ENCODE data around the gene PDCD11. TPM values are rescaled to one million over a fixed set of nuclear protein-coding genes. Genes with fewer than 3 reads are reported as not detected.

PDCD11 gene
- total and polyA plus RNA-seq, 4 donors = 8.3 to 20.9 (median 9.8) TPM

DNA sequence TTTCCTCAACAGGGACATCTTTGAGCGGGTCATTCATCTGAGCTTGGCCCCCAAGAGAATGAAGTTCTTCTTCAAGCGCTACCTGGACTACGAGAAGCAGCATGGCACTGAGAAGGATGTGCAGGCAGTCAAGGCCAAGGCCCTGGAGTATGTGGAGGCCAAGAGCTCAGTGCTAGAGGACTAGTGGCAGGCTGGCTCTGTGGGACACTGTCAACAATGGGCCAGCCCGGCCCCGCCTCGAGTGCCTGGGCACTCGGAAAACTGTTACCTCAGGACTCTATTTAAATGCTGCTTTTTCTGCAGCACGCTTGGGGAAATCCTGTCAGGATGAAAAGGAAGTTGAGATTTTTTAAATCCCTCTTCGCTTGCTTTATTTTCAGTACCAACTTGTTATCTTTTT, 48.9 kb downstream of the PDCD11 start:
- Histone ChIP-seq H3K4me1 (ENCODE audit: control insufficient read depth in 4 of 4, insufficient read depth in 4 of 4, low read length in 3 of 4) (peaks cover 0 to 3% (median 0%) of the 10 kb centered on the region in 4 donors), H3K36me3 (ENCODE audit: control insufficient read depth in 4 of 4, insufficient read depth in 3 of 4, low read depth in 1 of 4, low read length in 3 of 4) (peaks cover 4 to 69% (median 37%) of the 10 kb centered on the region in 4 donors), H3K9ac (ENCODE audit: low read depth in 1 of 2, low read length in 2 of 2) (no peak overlapping the region), H3K9me3 (ENCODE audit: control insufficient read depth in 4 of 4, low read length in 3 of 4) (no peaks in the 10 kb centered on the region), H3K4me3 (ENCODE audit: low read depth in 1 of 3, low read length in 3 of 3) (no peak overlapping the region), H3K27ac (ENCODE audit: low read depth in 1 of 2, low read length in 2 of 2) (peak overlapping the region in 1 of 2 donors; percentile 40), H3K27me3 (ENCODE audit: control insufficient read depth in 4 of 4, insufficient read depth in 4 of 4, low read length in 3 of 4) (no peaks in the 10 kb centered on the region)
- WGBS = 90% methylated on average over 9 of the region's 9 CpGs
- no peak for DNase-seq (ENCODE audit: low spot score)
- TF ChIP-seq SP1 (IDR thresholded peaks at IDR 0.05) = no peak
- TF ChIP-seq ATF3 (IDR thresholded peaks at IDR 0.05) = no peak
- TF ChIP-seq, protein P1, sequence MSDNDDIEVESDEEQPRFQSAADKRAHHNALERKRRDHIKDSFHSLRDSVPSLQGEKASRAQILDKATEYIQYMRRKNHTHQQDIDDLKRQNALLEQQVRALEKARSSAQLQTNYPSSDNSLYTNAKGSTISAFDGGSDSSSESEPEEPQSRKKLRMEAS (IDR thresholded peaks at IDR 0.05) = no peak
- TF ChIP-seq, protein P2, sequence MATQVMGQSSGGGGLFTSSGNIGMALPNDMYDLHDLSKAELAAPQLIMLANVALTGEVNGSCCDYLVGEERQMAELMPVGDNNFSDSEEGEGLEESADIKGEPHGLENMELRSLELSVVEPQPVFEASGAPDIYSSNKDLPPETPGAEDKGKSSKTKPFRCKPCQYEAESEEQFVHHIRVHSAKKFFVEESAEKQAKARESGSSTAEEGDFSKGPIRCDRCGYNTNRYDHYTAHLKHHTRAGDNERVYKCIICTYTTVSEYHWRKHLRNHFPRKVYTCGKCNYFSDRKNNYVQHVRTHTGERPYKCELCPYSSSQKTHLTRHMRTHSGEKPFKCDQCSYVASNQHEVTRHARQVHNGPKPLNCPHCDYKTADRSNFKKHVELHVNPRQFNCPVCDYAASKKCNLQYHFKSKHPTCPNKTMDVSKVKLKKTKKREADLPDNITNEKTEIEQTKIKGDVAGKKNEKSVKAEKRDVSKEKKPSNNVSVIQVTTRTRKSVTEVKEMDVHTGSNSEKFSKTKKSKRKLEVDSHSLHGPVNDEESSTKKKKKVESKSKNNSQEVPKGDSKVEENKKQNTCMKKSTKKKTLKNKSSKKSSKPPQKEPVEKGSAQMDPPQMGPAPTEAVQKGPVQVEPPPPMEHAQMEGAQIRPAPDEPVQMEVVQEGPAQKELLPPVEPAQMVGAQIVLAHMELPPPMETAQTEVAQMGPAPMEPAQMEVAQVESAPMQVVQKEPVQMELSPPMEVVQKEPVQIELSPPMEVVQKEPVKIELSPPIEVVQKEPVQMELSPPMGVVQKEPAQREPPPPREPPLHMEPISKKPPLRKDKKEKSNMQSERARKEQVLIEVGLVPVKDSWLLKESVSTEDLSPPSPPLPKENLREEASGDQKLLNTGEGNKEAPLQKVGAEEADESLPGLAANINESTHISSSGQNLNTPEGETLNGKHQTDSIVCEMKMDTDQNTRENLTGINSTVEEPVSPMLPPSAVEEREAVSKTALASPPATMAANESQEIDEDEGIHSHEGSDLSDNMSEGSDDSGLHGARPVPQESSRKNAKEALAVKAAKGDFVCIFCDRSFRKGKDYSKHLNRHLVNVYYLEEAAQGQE (IDR thresholded peaks at IDR 0.05) = no peak
- no peak for TF ChIP-seq GABPA (IDR thresholded peaks at IDR 0.05 in 1 of 2, conservative IDR thresholded peaks at IDR 0.05 in 1 of 2)
- TF ChIP-seq FOXA2 (IDR thresholded peaks at IDR 0.05) = no peak
- TF ChIP-seq FOXA1 (IDR thresholded peaks at IDR 0.05) = no peak
- no peak for TF ChIP-seq TAF1 (conservative IDR thresholded peaks at IDR 0.05)
- TF ChIP-seq, protein P3, sequence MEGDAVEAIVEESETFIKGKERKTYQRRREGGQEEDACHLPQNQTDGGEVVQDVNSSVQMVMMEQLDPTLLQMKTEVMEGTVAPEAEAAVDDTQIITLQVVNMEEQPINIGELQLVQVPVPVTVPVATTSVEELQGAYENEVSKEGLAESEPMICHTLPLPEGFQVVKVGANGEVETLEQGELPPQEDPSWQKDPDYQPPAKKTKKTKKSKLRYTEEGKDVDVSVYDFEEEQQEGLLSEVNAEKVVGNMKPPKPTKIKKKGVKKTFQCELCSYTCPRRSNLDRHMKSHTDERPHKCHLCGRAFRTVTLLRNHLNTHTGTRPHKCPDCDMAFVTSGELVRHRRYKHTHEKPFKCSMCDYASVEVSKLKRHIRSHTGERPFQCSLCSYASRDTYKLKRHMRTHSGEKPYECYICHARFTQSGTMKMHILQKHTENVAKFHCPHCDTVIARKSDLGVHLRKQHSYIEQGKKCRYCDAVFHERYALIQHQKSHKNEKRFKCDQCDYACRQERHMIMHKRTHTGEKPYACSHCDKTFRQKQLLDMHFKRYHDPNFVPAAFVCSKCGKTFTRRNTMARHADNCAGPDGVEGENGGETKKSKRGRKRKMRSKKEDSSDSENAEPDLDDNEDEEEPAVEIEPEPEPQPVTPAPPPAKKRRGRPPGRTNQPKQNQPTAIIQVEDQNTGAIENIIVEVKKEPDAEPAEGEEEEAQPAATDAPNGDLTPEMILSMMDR (IDR thresholded peaks at IDR 0.05; ENCODE audit: low read depth, low read length, missing input control) = no peak
- no peak for TF ChIP-seq NR2F2 (IDR thresholded peaks at IDR 0.05)
- TF ChIP-seq RAD21 (IDR thresholded peaks at IDR 0.05) = no peak

DNA sequence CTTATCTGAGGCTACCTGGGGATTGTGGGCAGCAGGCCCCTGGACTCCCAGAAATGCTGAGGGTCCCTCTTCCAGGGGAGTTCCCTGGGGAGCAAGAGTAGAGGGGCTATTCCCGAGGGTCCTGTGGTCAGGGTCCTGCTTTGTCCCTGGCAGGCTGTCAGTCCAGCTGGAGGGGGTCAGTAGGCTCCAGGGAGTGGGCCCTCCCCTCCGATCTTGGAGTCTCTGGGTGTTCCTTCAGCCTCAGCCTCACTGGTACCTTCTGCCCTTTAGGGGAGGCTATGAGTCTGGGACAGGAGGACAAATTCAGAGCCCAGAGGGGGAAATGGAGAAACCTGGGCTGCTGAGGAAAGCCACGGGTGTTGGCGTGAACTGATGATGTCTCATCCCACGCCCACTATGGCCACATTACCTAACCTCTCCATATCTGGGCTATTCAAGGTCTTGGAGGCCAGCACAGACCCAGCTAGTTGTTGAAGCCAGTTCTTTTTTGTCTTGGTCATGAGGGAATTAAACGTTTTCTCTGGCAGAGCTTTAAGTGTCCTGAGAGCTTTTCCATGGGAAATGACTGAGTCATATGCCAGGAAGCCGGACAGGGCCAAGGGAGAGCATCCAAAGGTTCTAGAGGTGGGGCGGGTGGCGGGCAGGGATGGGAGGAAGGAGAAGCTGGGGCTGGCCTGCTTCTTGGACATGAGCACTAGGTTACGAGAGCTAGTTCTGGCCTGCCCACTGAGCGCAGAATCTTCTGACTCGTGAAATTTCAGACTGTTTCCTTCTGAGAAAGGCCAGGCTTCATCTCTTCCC, 49.5 kb downstream of the PDCD11 start:
- peaks cover 0 to 4% (median 0%) of the 10 kb centered on the region in 4 donors for H3K4me1 ChIP-seq (ENCODE audit: control insufficient read depth in 4 of 4, insufficient read depth in 4 of 4, low read length in 3 of 4)
- no peak overlapping the region for H3K9ac ChIP-seq (ENCODE audit: low read depth in 1 of 2, low read length in 2 of 2)
- TF ChIP-seq SP1 (IDR thresholded peaks at IDR 0.05) (peak; percentile 20), TAF1 (conservative IDR thresholded peaks at IDR 0.05) (no peak), NR2F2 (IDR thresholded peaks at IDR 0.05) (peak; percentile 89), RXRA (IDR thresholded peaks at IDR 0.05) (peak in 1 of 2 donors; percentile 6)
- H3K36me3 ChIP-seq (ENCODE audit: control insufficient read depth in 4 of 4, insufficient read depth in 3 of 4, low read depth in 1 of 4, low read length in 3 of 4) = peaks cover 4 to 63% (median 36%) of the 10 kb centered on the region in 4 donors
- H3K4me3 ChIP-seq (ENCODE audit: low read depth in 1 of 3, low read length in 3 of 3) = no peak overlapping the region
- no peaks in the 10 kb centered on the region for H3K27me3 ChIP-seq (ENCODE audit: control insufficient read depth in 4 of 4, insufficient read depth in 4 of 4, low read length in 3 of 4)
- WGBS = 83% methylated on average over 12 of the region's 12 CpGs
- DNase-seq (ENCODE audit: low spot score) = no peak
- peak overlapping the region; percentile 40 to 63 for H3K27ac ChIP-seq (ENCODE audit: low read depth in 1 of 2, low read length in 2 of 2)
- no peaks in the 10 kb centered on the region for H3K9me3 ChIP-seq (ENCODE audit: control insufficient read depth in 4 of 4, low read length in 3 of 4)

Measured in liver (tissue), 9 donors.